ENCODE data around the gene CHTF18.

GRCh38 chr16:777826-778225, 10.6 kb upstream of the CHTF18 start:
- TF ChIP-seq POLR2A (IDR thresholded peaks at IDR 0.05): no peak
- TF ChIP-seq CTCF (IDR thresholded peaks at IDR 0.05): no peak

Measured in esophagus squamous epithelium (tissue), 4 donors.